IMR-90 (cell line): ENCODE data around the gene GABBR1. TPM values are rescaled to one million over a fixed set of nuclear protein-coding genes. Genes with fewer than 3 reads are reported as not detected.

ENCODE experiments used
- ATAC-seq: fragments of 200-7000 bp; cut with Tn5 transposase; 2 replicates; pipeline ENCODE4 v1.9.1; 2020; ENCODE audit warnings: low read depth, mild to moderate bottlenecking, moderate library complexity
- BruUV-seq: library from RNA; stranded (reverse); fragments of 400-500 nt; replicated peaks from 2 replicates; lab custom pipeline; 2021; lab: Mats Ljungman, UMichigan
- CTCF ChIA-PET: fragments of 300-600 bp; formaldehyde crosslinking; extraction: SDS; loops from one replicate; lab custom pipeline; 2021; ENCODE audit warnings: antibody characterized with exemption; lab: Yijun Ruan, JAX
- POLR2A ChIA-PET: fragments of 300-600 bp; sonication (Branson Sonifier 250); formaldehyde crosslinking; loops from one replicate; lab custom pipeline; 2022; ENCODE audit warnings: antibody characterized with exemption; ENCODE audit not compliant: unreplicated experiment; lab: Charles Lee
- DNase-seq: peaks from one replicate; pipeline ENCODE4 v3.0.0; 2013
- H2AFZ ChIP-seq: replicated peaks from 2 replicates; pipeline ENCODE3; 2013; ENCODE audit warnings: low read length, mild to moderate bottlenecking; ENCODE audit not compliant: poor library complexity
- H2AK5ac ChIP-seq: 2 replicates; pipeline ENCODE4 v1.6.1; 2013; ENCODE audit warnings: low read depth, low read length, inconsistent platforms
- H2AK9ac ChIP-seq: replicated peaks from 2 replicates; pipeline ENCODE3; 2013; ENCODE audit warnings: mild to moderate bottlenecking, low read depth, low read length, moderate library complexity; ENCODE audit not compliant: poor library complexity
- H2BK120ac ChIP-seq: 2 replicates; pipeline ENCODE4 v1.6.1; 2013; ENCODE audit warnings: low read depth, low read length, inconsistent platforms
- H2BK15ac ChIP-seq: 3 replicates; pipeline ENCODE4 v1.6.1; 2013; ENCODE audit warnings: low read depth, low read length, inconsistent platforms
- H2BK20ac ChIP-seq: 2 replicates; pipeline ENCODE4 v1.6.1; 2013; ENCODE audit warnings: low read depth, mild to moderate bottlenecking, inconsistent platforms, low read length, moderate library complexity
- H2BK5ac ChIP-seq: 2 replicates; pipeline ENCODE4 v1.6.1; 2013; ENCODE audit warnings: mild to moderate bottlenecking, low read depth, low read length, inconsistent platforms; ENCODE audit not compliant: poor library complexity, severe bottlenecking
- H3K14ac ChIP-seq: replicated peaks from 2 replicates; pipeline ENCODE4 v1.6.1; 2013; ENCODE audit warnings: low read depth, low read length, inconsistent platforms
- H3K18ac ChIP-seq: 2 replicates; pipeline ENCODE4 v1.6.1; 2013; ENCODE audit warnings: low read depth, low read length, control low read depth
- H3K23ac ChIP-seq: 2 replicates; pipeline ENCODE4 v1.6.1; 2013; ENCODE audit warnings: low read depth, low read length, inconsistent platforms
- H3K27ac ChIP-seq: 2 replicates; pipeline ENCODE4 v1.5.1; 2013; ENCODE audit warnings: mild to moderate bottlenecking, control low read depth, low read length; ENCODE audit not compliant: insufficient read depth
- H3K27me3 ChIP-seq: 2 replicates; pipeline ENCODE4 v1.6.1; 2013; ENCODE audit warnings: low read length; ENCODE audit not compliant: control insufficient read depth, insufficient read depth
- H3K36me3 ChIP-seq: 2 replicates; pipeline ENCODE4 v1.6.1; 2013; ENCODE audit warnings: low read length, mixed read lengths; ENCODE audit not compliant: control insufficient read depth, insufficient read depth
- H3K4ac ChIP-seq: 2 replicates; pipeline ENCODE4 v1.6.1; 2013; ENCODE audit warnings: low read depth, low read length, inconsistent platforms
- H3K4me1 ChIP-seq: 2 replicates; pipeline ENCODE4 v1.6.1; 2013; ENCODE audit warnings: low read length, mixed read lengths; ENCODE audit not compliant: control insufficient read depth, insufficient read depth
- H3K4me2 ChIP-seq: 2 replicates; pipeline ENCODE4 v1.6.1; 2013; ENCODE audit warnings: low read depth, mild to moderate bottlenecking, control low read depth, low read length, moderate library complexity
- H3K4me3 ChIP-seq: 2 replicates; pipeline ENCODE4 v1.5.1; 2013; ENCODE audit warnings: low read depth, mild to moderate bottlenecking, control low read depth, low read length, moderate library complexity; ENCODE audit not compliant: insufficient read depth
- H3K56ac ChIP-seq: 2 replicates; pipeline ENCODE4 v1.6.1; 2013; ENCODE audit warnings: low read length, inconsistent platforms; ENCODE audit not compliant: insufficient read depth; ENCODE audit errors: extremely low read depth
- H3K79me1 ChIP-seq, 2 experiments: 2 replicates each; pipeline ENCODE4 v1.6.1; 2013; ENCODE audit warnings: low read length in 2 of 2, inconsistent platforms in 1 of 2, low read depth in 1 of 2
- H3K9ac ChIP-seq: 2 replicates; pipeline ENCODE4 v1.6.1; 2013; ENCODE audit warnings: low read depth, low read length, control low read depth
- H3K9me1 ChIP-seq: 2 replicates; pipeline ENCODE4 v1.6.1; 2013; ENCODE audit warnings: low read length, inconsistent platforms; ENCODE audit not compliant: insufficient read depth
- H3K9me3 ChIP-seq: 2 replicates; pipeline ENCODE4 v1.6.1; 2013; ENCODE audit warnings: low read length; ENCODE audit not compliant: control insufficient read depth, insufficient read depth
- H4K20me1 ChIP-seq: 2 replicates; pipeline ENCODE4 v1.6.1; 2013; ENCODE audit warnings: low read length, inconsistent platforms; ENCODE audit not compliant: insufficient read depth
- H4K5ac ChIP-seq: 2 replicates; pipeline ENCODE4 v1.6.1; 2013; ENCODE audit warnings: mild to moderate bottlenecking, low read depth, low read length, control low read depth
- H4K8ac ChIP-seq, 2 experiments: 2 replicates each; pipeline ENCODE4 v1.6.1; 2013; ENCODE audit warnings: low read depth in 2 of 2, low read length in 2 of 2, control low read depth in 1 of 2, inconsistent platforms in 1 of 2
- H4K91ac ChIP-seq: 2 replicates; pipeline ENCODE4 v1.6.1; 2013; ENCODE audit warnings: low read depth, low read length, inconsistent platforms; ENCODE audit not compliant: insufficient read depth
- BHLHE40 ChIP-seq: fragments of 150-350 bp; IDR thresholded peaks from 2 replicates; pipeline ENCODE4 v1.6.1; 2016; ENCODE audit warnings: mild to moderate bottlenecking, low read depth, low read length
- CEBPB ChIP-seq: IDR thresholded peaks from 2 replicates; pipeline ENCODE4 v1.6.1; 2012; ENCODE audit warnings: low read depth, low read length, improper control_type of control experiment
- CHD1 ChIP-seq: IDR thresholded peaks from 2 replicates; pipeline ENCODE4 v1.6.1; 2012; ENCODE audit warnings: low read depth, low read length, improper control_type of control experiment
- FOS ChIP-seq: fragments of 150-350 bp; IDR thresholded peaks from 2 replicates; pipeline ENCODE4 v1.6.1; 2016; ENCODE audit warnings: low read depth, low read length
- MAFK ChIP-seq: IDR thresholded peaks from 2 replicates; pipeline ENCODE4 v1.6.1; 2012; ENCODE audit warnings: low read depth, low read length, improper control_type of control experiment
- MAZ ChIP-seq: IDR thresholded peaks from 2 replicates; pipeline ENCODE4 v1.6.1; 2012; ENCODE audit warnings: low read depth, mild to moderate bottlenecking, low read length, improper control_type of control experiment, moderate library complexity, borderline replicate concordance
- MXI1 ChIP-seq: IDR thresholded peaks from 2 replicates; pipeline ENCODE4 v1.6.1; 2012; ENCODE audit warnings: low read depth, mild to moderate bottlenecking, low read length, moderate library complexity, borderline replicate concordance
- NFE2L2 ChIP-seq: fragments of 150-350 bp; IDR thresholded peaks from 2 replicates; pipeline ENCODE4 v1.6.1; 2016; ENCODE audit warnings: low read depth, mild to moderate bottlenecking, low read length
- POLR2A ChIP-seq: IDR thresholded peaks from 2 replicates; pipeline ENCODE4 v1.6.1; 2012; ENCODE audit warnings: mild to moderate bottlenecking, low read depth, low read length
- RAD21 ChIP-seq: IDR thresholded peaks from 2 replicates; pipeline ENCODE4 v1.6.1; 2012; ENCODE audit warnings: low read length, improper control_type of control experiment
- RCOR1 ChIP-seq: IDR thresholded peaks from 2 replicates; pipeline ENCODE4 v1.6.1; 2012; ENCODE audit warnings: mild to moderate bottlenecking, low read length, improper control_type of control experiment; ENCODE audit not compliant: insufficient replicate concordance
- RFX5 ChIP-seq: IDR thresholded peaks from 2 replicates; pipeline ENCODE4 v1.8.0; 2012; ENCODE audit warnings: low read depth, mild to moderate bottlenecking, low read length, moderate library complexity
- SMC3 ChIP-seq: fragments of 150-350 bp; IDR thresholded peaks from 2 replicates; pipeline ENCODE4 v1.6.1; 2016; ENCODE audit warnings: low read depth, mild to moderate bottlenecking, antibody characterized with exemption, low read length, moderate library complexity
- WGBS, 2 experiments: methylation state at CpG; one replicate each; pipeline versions ENCODE4 v1.1.5 to v1.1.7; 2013; ENCODE audit warnings: missing lambda C conversion rate in 2 of 2; ENCODE audit not compliant: insufficient read length in 1 of 2; ENCODE audit errors: extremely low coverage in 2 of 2; 5-methylcytosine and 5-hydroxymethylcytosine counted together
- dilution Hi-C: fragments of 300-500 bp; cut with HindIII; formaldehyde crosslinking; loops from one replicate; pipeline ENCODE4 v1.14.3; 2018; ENCODE audit warnings: low sequenced_read_pairs; ENCODE audit not compliant: unreplicated experiment
- in situ Hi-C: fragments of 300-500 bp; cut with MboI; formaldehyde crosslinking; loops from 3 replicates; pipeline ENCODE4 v1.14.3; 2019; ENCODE audit warnings: low sequenced_read_pairs, inconsistent platforms, mixed read lengths
- intact Hi-C: fragments of 100-400 bp; cut with micrococcal nuclease; formaldehyde crosslinking; loops from 2 replicates; pipeline ENCODE4 v1.10.0; 2022
- polyA plus RNA-seq, 3 experiments: library from polyadenylated mRNA; depleted of rRNA; stranded (reverse); fragments of >200 nt; gene quantifications; 2 replicates each; pipeline ENCODE4 v1.2.3, GENCODE V29; 2012; ENCODE audit warnings: low replicate concordance in 1 of 3
- total RNA-seq: library from RNA; depleted of rRNA; stranded (reverse); fragments of >200 nt; gene quantifications from 2 replicates; pipeline ENCODE4 v1.2.3, GENCODE V29; 2012
- TF ChIP-seq, protein P1 (sequence below): conservative IDR thresholded peaks from 2 replicates; pipeline ENCODE4 v1.5.1; 2012; ENCODE audit warnings: mild to moderate bottlenecking, low read depth, low read length, improper control_type of control experiment
- TF ChIP-seq, protein P2 (sequence below): fragments of 150-350 bp; IDR thresholded peaks from 2 replicates; pipeline ENCODE4 v1.6.1; 2016; ENCODE audit warnings: low read depth, mild to moderate bottlenecking, low read length, moderate library complexity, borderline replicate concordance
- TF ChIP-seq, protein P3 (sequence below): fragments of 150-350 bp; IDR thresholded peaks from 2 replicates; pipeline ENCODE4 v1.6.1; 2017; ENCODE audit warnings: mild to moderate bottlenecking, antibody characterized with exemption, low read length, low read depth

GABBR1 gene
- total and polyA plus RNA-seq, 2 of the 4 experiments (the other 2 are of a cell fraction): 5.9 to 31.5 TPM

DNA sequence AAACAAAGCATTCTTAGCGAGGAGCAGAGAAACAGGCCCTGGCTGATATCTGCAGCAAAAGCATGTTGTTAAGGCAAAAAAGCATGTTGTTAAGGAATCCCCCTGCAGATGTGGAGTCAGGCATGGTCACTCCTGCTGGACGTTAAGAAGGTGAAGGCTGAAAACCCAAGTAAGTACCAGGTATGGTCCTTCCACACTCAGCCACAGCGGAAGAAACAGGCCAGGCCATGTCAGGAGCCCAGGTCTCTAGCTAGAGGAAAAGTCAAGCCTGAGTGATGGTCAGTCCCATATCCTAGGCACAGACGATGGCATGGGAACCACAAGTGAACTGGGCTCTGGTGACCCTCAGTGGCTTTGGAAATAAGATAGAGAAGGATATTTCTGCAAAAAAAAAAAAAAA lies 112.8 kb downstream of the GABBR1 start:
- H2AK5ac ChIP-seq: no peak overlapping the region
- no peaks in the 10 kb centered on the region for H3K27me3 ChIP-seq
- 50% methylated on average over 1 of the region's 4 CpGs; no CpG with 5 or more reads in 1 of the 2 experiments for WGBS, 2 experiments
- TF ChIP-seq FOS (no peak), BHLHE40 (no peak), MXI1 (no peak), MAFK (no peak), MAZ (no peak), RCOR1 (no peak), NFE2L2 (no peak), CEBPB (no peak), POLR2A (no peak), SMC3 (no peak), RFX5 (no peak), CHD1 (no peak), RAD21 (no peak)
- TF ChIP-seq, protein P1, sequence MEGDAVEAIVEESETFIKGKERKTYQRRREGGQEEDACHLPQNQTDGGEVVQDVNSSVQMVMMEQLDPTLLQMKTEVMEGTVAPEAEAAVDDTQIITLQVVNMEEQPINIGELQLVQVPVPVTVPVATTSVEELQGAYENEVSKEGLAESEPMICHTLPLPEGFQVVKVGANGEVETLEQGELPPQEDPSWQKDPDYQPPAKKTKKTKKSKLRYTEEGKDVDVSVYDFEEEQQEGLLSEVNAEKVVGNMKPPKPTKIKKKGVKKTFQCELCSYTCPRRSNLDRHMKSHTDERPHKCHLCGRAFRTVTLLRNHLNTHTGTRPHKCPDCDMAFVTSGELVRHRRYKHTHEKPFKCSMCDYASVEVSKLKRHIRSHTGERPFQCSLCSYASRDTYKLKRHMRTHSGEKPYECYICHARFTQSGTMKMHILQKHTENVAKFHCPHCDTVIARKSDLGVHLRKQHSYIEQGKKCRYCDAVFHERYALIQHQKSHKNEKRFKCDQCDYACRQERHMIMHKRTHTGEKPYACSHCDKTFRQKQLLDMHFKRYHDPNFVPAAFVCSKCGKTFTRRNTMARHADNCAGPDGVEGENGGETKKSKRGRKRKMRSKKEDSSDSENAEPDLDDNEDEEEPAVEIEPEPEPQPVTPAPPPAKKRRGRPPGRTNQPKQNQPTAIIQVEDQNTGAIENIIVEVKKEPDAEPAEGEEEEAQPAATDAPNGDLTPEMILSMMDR: no peak
- TF ChIP-seq, protein P2, sequence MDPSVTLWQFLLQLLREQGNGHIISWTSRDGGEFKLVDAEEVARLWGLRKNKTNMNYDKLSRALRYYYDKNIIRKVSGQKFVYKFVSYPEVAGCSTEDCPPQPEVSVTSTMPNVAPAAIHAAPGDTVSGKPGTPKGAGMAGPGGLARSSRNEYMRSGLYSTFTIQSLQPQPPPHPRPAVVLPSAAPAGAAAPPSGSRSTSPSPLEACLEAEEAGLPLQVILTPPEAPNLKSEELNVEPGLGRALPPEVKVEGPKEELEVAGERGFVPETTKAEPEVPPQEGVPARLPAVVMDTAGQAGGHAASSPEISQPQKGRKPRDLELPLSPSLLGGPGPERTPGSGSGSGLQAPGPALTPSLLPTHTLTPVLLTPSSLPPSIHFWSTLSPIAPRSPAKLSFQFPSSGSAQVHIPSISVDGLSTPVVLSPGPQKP: no peak
- TF ChIP-seq, protein P3, sequence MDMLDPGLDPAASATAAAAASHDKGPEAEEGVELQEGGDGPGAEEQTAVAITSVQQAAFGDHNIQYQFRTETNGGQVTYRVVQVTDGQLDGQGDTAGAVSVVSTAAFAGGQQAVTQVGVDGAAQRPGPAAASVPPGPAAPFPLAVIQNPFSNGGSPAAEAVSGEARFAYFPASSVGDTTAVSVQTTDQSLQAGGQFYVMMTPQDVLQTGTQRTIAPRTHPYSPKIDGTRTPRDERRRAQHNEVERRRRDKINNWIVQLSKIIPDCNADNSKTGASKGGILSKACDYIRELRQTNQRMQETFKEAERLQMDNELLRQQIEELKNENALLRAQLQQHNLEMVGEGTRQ: no peak
- in situ Hi-C loops: no loop called here
- no peak overlapping the region for H2AK9ac ChIP-seq
- no peak overlapping the region for H2BK20ac ChIP-seq
- no peak overlapping the region for H3K18ac ChIP-seq
- H3K9ac ChIP-seq: no peak overlapping the region
- H3K36me3 ChIP-seq: no peaks in the 10 kb centered on the region
- no peak overlapping the region for H4K5ac ChIP-seq
- H2BK5ac ChIP-seq: no peak overlapping the region
- no peak overlapping the region for H3K23ac ChIP-seq
- no peaks in the 10 kb centered on the region for H3K9me1 ChIP-seq
- H4K20me1 ChIP-seq: no peaks in the 10 kb centered on the region
- H3K4me1 ChIP-seq: no peaks in the 10 kb centered on the region
- H4K91ac ChIP-seq: no peak overlapping the region
- DNase-seq (no peak), ATAC-seq (no peak)
- no TSS peak for BruUV-seq
- CTCF ChIA-PET: no interaction called here
- dilution Hi-C loops: no loop called here
- H3K4me2 ChIP-seq: no peak overlapping the region
- no peak overlapping the region for H3K4ac ChIP-seq
- no peak overlapping the region for H3K4me3 ChIP-seq
- no peak overlapping the region for H2BK15ac ChIP-seq
- no peak overlapping the region for H3K56ac ChIP-seq
- H4K8ac ChIP-seq: no peak overlapping the region
- intact Hi-C loops: no loop called here
- H3K9me3 ChIP-seq: peaks cover 5% of the 10 kb centered on the region; the same call in 1 of the 2 replicates
- H3K27ac ChIP-seq: no peak overlapping the region
- no peaks in the 10 kb centered on the region for H3K79me1 ChIP-seq
- no peak overlapping the region for H2AFZ ChIP-seq
- POLR2A ChIA-PET: no interaction called here
- H2BK120ac ChIP-seq: no peak overlapping the region
- H3K14ac ChIP-seq: no peak overlapping the region
